Uterus (tissue), 4 donors: Measurements from ENCODE around the gene BCORL1. TPM values are rescaled to one million over a fixed set of nuclear protein-coding genes. Genes with fewer than 3 reads are reported as not detected.

Source experiments
- DNase-seq, 2 donors: peaks; one replicate each; pipeline ENCODE4 v3.0.0-alpha.2; 2019 to 2020
- H3K27ac ChIP-seq, 2 donors: fragments of 200-600 bp; sonication (generic); 1 replicate in 1 of 2; 2 replicates in 1 of 2; pipeline ENCODE4 v1.5.1; 2016 to 2018
- H3K27me3 ChIP-seq, 2 donors: fragments of 200-600 bp; sonication (generic); one replicate each; pipeline ENCODE4 v1.5.1; 2018 to 2019; ENCODE audit warnings: control low read depth in 1 of 2
- H3K36me3 ChIP-seq, 2 donors: fragments of 200-600 bp; sonication (generic); one replicate each; pipeline ENCODE4 v1.5.1; 2019; ENCODE audit warnings: control low read depth in 1 of 2
- H3K4me1 ChIP-seq, 2 donors: fragments of 200-600 bp; sonication (generic); one replicate each; pipeline ENCODE4 v1.5.1; 2018 to 2019; ENCODE audit warnings: control low read depth in 1 of 2
- H3K4me3 ChIP-seq, 2 donors: fragments of 200-600 bp; sonication (generic); 1 replicate in 1 of 2; 2 replicates in 1 of 2; pipeline ENCODE4 v1.5.1; 2018 to 2019; ENCODE audit warnings: mild to moderate bottlenecking in 1 of 2
- H3K9me3 ChIP-seq, 2 donors: fragments of 200-600 bp; sonication (generic); one replicate each; pipeline ENCODE4 v1.5.1; 2019; ENCODE audit warnings: control low read depth in 1 of 2
- CTCF ChIP-seq, 4 experiments: fragments of 200-600 bp in 2 of 4; fragments of 450-650 bp in 2 of 4; sonication (generic) in 2 of 4; IDR thresholded peaks; one replicate each; pipeline ENCODE4 v1.5.1; 2016 to 2019; ENCODE audit warnings: antibody characterized with exemption in 4 of 4, mild to moderate bottlenecking in 2 of 4, moderate library complexity in 1 of 4
- POLR2A ChIP-seq, 2 donors: fragments of 450-650 bp; IDR thresholded peaks; one replicate each; pipeline ENCODE4 v1.6.1; 2016; ENCODE audit warnings: antibody characterized with exemption in 2 of 2, mild to moderate bottlenecking in 1 of 2, moderate library complexity in 1 of 2
- intact Hi-C: fragments of 100-400 bp; cut with DNase I; formaldehyde crosslinking; loops from one replicate; pipeline ENCODE4 v1.15.1; 2023; ENCODE audit warnings: low total_unique reads
- total RNA-seq, 4 donors: library from RNA; depleted of rRNA in 3 of 4; stranded (reverse); fragments of >200 nt in 3 of 4; gene quantifications; one replicate each; pipeline versions ENCODE4 v1.1.0 to v1.2.4, GENCODE V29; 2014 to 2023
- donor health status: DM: yes; HTN: yes; CAD: no.

The BCORL1 gene
- total RNA-seq, 4 donors from 2014 or later, result 0.26 to 50.8 (median 4.3) TPM

GRCh38 chrX:129979207-129979920, 3.1 kb upstream of the BCORL1 start:
- Histone ChIP-seq H3K27ac (peak overlapping the region; percentile 80 to 90), H3K4me3 (no peak overlapping the region), H3K9me3 (no peaks in the 10 kb centered on the region), H3K27me3 (no peaks in the 10 kb centered on the region), H3K4me1 (no peaks in the 10 kb centered on the region), H3K36me3 (no peaks in the 10 kb centered on the region)
- intact Hi-C loops, result no loop called here
- no peak for TF ChIP-seq POLR2A (IDR thresholded peaks at IDR 0.05)
- no peak for TF ChIP-seq CTCF (IDR thresholded peaks at IDR 0.05)
- peak; percentile 23 to 25 for DNase-seq

GRCh38 chrX:129980001-129980401, 2.4 kb upstream of the BCORL1 start:
- intact Hi-C loops, result loop anchor here (10.0 kb wide), 1 partner anchor 45 kb away; no protein-coding TSS in a partner anchor
- TF ChIP-seq CTCF (IDR thresholded peaks at IDR 0.05), result peak in 1 of 4 experiments; percentile 9
- no peak for TF ChIP-seq POLR2A (IDR thresholded peaks at IDR 0.05)
- Histone ChIP-seq H3K4me3 (no peak overlapping the region), H3K9me3 (no peaks in the 10 kb centered on the region), H3K4me1 (no peaks in the 10 kb centered on the region), H3K27ac (peak overlapping the region; percentile 80 to 90), H3K27me3 (no peaks in the 10 kb centered on the region), H3K36me3 (no peaks in the 10 kb centered on the region)
- DNase-seq, result peak; percentile 52

- Histone ChIP-seq H3K9me3 (no peaks in the 10 kb centered on the region), H3K36me3 (no peaks in the 10 kb centered on the region), H3K4me3 (no peak overlapping the region), H3K4me1 (no peaks in the 10 kb centered on the region), H3K27ac (peak overlapping the region; percentile 80 to 90), H3K27me3 (no peaks in the 10 kb centered on the region)
- no peak for TF ChIP-seq CTCF (IDR thresholded peaks at IDR 0.05)
- peak; percentile 7 to 44 for TF ChIP-seq POLR2A (IDR thresholded peaks at IDR 0.05)
- intact Hi-C loops, result loop anchor here (10.0 kb wide), 1 partner anchor 46 kb away; no protein-coding TSS in a partner anchor
- peak; percentile 71 for DNase-seq
Observed at GRCh38 chrX:129980540-129981199, 1.8 kb upstream of the BCORL1 start.

- no peak for TF ChIP-seq CTCF (IDR thresholded peaks at IDR 0.05)
- Histone ChIP-seq H3K36me3 (no peaks in the 10 kb centered on the region), H3K4me1 (no peaks in the 10 kb centered on the region), H3K27ac (peak overlapping the region; percentile 80 to 90), H3K4me3 (no peak overlapping the region), H3K9me3 (no peaks in the 10 kb centered on the region), H3K27me3 (no peaks in the 10 kb centered on the region)
- intact Hi-C loops, result loop anchor here (10.0 kb wide), 1 partner anchor 46 kb away; no protein-coding TSS in a partner anchor
- DNase-seq, result no peak
Observed at GRCh38 chrX:129981200-129981553, 1.3 kb upstream of the BCORL1 start.

- peak; percentile 17 to 20 for DNase-seq
- Histone ChIP-seq H3K9me3 (no peaks in the 10 kb centered on the region), H3K4me1 (no peaks in the 10 kb centered on the region), H3K27me3 (no peaks in the 10 kb centered on the region), H3K4me3 (no peak overlapping the region), H3K36me3 (no peaks in the 10 kb centered on the region), H3K27ac (peak overlapping the region; percentile 52 to 90)
- intact Hi-C loops, result loop anchor here (10.0 kb wide), 1 partner anchor 47 kb away; no protein-coding TSS in a partner anchor
- TF ChIP-seq CTCF (IDR thresholded peaks at IDR 0.05) (no peak), POLR2A (IDR thresholded peaks at IDR 0.05) (no peak)
Observed at GRCh38 chrX:129981752-129982299, 609 bp upstream of the BCORL1 start.
